NCI-H146 (cell line): Measurements from ENCODE around the gene MCCC2.
A peak's percentile ranks its signal among the peaks of the same experiment; 100 is the strongest.
"Not testable (repeated sequence)": the region's sequence is repeated elsewhere in the genome, so short reads cannot be mapped to it uniquely, and the experiment has no call there.

Experiments
- DNase-seq: peaks from one replicate; lab custom pipeline; 2025; lab: John Stamatoyannopoulos, UW

Gene MCCC2

GRCh38 chr5:71586941-71587765 is at the start of gene MCCC2:
Gene MCCC2 (plus strand): TSS chr5:71587340. CDS start chr5:71587426, 86 bp downstream.
- DNase-seq, result peak; percentile 97

DNA sequence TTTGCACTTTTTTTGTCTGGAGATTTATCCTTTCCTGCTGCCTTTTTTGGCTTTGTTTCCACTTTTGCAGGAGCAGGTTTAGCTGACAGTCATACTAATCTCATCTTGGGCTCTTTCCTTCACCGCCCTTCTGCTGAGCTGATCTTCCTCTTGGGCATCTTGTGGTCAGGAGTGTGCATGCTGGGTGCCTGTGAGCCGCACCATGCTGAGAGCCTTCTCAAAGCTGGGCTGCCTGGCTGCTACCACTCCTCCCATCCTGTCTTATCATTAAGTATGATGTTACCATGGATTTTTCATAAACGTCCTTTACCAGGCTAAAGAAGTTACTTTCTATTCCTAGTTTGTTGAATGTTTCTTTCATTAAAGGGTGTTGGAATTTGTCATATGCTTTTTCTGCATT is 49.5 kb upstream of the MCCC2 start:
- no peak for DNase-seq

GRCh38 chr5:71550885-71551284 is 36.3 kb upstream of the MCCC2 start:
- not testable (repeated sequence) for DNase-seq

- not testable (repeated sequence) for DNase-seq
Observed at GRCh38 chr5:71551582-71551981, 35.6 kb upstream of the MCCC2 start.

GRCh38 chr5:71552026-71552749 is 35.0 kb upstream of the MCCC2 start:
- not testable (repeated sequence) for DNase-seq

DNA sequence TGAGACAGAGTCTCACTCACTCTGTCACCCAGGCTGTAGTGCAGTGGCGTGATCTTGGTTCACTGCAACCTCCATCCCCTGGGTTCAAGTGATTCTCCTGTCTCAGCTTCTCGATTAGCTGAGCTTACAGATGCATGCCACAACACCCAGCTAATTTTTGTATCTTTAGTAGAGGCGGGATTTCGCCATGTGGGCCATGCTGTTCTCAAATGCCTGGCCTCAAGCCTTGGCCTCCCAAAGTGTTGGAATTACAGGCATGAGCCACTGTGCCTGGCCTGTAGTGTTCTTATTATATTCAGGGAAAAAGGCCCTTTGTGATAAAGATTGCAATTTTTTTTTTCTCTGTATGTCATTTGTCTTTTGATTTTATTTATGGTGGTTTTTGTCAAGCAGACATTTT is 24.0 kb upstream of the MCCC2 start:
- DNase-seq, result no peak

DNA sequence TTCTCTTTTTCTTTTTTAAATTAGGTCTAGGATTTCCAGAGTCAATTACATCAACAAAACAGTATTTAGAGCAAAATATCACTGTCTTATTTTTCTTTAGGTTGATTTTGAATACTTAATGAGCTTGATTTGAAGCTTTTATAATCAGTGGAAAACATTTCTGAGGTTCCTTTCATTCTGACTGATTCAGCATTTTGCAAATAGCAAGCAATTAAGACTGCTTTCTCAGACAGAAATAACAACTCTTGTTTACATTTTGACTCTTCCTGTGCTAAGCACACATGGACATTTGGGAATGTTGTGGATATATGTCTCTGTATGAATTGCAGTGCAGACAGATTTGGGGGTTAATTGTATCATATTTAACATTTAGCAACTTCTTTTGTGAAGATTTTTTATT is 22.2 kb upstream of the MCCC2 start:
- DNase-seq, result no peak

GRCh38 chr5:71569748-71570509 is 17.2 kb upstream of the MCCC2 start:
- DNase-seq, result no peak

DNA sequence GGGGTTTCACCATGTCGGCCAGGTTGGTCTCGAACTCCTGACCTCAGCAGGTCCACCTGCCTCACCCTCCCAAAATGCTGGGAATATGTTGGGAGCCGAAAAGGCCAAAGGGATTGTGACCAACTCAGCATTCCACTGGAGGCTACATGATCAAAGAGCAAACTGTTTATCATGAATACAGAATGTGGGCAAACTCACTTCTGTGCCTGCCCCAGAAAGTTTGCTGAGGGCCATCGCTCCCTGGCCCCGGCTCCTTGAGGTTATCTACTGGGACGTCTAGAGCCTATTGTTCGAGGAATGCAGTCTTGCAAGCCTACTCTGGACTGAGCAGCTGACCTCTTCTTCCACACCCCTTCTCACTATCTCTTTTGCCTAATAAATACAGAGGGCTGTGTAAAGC is 15.3 kb upstream of the MCCC2 start:
- DNase-seq, result not testable (repeated sequence)

GRCh38 chr5:71573591-71573990 is 13.5 kb upstream of the MCCC2 start:
- no peak for DNase-seq

GRCh38 chr5:71575588-71575987 is 11.6 kb upstream of the MCCC2 start:
- DNase-seq, result not testable (repeated sequence)

GRCh38 chr5:71576241-71576640 is 10.9 kb upstream of the MCCC2 start:
- DNase-seq, result no peak

GRCh38 chr5:71577839-71578238 is 9.3 kb upstream of the MCCC2 start:
- not testable (repeated sequence) for DNase-seq

GRCh38 chr5:71582945-71583584 is 4.1 kb upstream of the MCCC2 start:
- no peak for DNase-seq

DNA sequence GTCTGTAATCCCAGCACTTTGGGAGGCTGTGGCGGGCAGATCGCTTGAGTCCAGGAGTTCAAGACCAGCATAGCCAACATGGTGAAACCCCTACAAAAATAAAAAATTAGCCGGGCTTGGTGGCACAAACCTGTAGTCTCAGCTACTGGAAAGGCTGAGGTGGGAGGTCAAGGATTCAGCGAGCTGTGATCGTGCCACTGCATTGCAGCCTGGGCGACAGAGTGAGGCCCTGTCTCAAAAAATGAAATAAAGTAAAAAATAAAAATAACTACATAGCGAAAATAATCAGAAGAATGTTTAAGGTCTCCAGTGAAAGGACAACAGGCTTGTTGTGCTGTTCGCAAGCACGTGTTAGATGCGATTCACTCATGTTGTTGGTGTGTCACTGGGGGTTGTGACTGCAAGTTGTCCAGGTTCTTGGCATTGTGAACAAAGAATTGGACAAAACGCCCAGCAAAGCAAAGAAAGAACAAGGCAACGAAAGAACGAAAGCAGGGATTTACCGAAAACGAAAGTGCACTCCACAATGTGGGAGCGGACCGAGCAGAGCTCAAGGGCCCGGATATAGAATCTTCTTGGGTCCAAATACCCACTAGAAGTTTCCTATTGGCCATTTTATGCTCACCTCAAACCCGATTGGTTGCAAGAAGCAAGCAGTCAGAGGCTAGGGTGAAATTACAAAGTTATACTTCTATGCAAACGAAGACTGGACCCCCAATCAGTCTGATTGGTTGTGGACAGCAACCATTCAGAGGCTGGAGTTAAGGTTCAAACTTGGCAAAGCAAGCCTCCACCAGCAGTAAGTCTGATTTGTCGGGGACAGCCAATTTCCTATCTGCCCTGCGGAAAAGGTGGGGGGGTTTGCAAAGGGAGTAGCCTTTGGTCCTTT is 844 bp upstream of the MCCC2 start:
- DNase-seq, result peak; percentile 63

DNA sequence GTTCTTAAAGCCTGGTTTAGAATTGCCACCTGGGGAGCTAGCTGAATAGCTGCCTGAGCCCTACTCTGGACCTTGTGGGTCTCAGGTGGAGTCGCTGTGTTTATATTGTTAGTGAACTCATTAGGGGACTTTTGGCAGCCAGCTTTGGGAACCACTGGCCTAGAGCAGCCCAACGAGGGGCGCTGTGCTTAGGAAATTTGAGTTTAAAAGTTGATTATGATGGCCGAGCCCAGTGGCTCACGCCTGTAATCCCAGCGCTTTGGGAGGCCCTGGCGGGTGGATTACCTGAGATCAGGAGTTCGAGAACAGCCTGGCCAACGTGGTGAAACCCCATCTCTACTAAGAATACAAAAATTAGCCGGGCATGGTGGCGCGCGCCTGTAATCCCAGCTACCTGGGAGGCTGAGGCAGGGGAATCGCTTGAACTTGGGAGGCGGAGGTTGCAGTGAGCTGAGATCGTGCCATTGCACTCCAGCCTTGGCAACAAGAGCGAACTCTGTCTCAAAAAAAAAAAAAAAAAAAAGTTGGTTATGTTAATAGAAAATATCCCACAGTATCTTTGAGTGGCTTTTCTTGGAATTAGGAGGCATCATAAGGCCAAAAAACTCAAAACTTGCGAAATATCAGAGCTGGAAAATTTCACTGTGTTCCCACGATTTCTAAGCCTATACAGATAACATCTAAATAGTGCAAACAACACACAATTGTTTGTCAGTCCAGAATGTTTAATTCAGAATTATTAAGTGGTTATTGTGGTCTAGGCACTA is 809 bp downstream of the MCCC2 start:
- no peak for DNase-seq

DNA sequence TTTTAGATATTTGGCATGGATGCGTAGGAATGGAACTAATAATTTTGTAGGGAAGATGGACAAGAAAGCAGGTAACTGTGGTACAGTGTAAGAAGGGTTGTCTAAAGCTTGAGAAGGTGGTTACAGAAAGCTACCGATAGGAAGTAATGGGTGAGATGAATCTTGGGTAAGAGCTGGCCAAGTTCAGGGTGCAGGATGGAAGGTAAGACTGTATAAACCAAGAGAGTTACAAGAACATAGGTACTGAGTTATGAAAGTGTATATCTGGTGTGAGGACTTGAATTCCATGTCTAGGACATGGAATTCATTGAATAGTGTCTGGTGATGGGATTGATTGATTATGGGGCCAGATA is 1.4 kb downstream of the MCCC2 start:
- DNase-seq, result no peak

DNA sequence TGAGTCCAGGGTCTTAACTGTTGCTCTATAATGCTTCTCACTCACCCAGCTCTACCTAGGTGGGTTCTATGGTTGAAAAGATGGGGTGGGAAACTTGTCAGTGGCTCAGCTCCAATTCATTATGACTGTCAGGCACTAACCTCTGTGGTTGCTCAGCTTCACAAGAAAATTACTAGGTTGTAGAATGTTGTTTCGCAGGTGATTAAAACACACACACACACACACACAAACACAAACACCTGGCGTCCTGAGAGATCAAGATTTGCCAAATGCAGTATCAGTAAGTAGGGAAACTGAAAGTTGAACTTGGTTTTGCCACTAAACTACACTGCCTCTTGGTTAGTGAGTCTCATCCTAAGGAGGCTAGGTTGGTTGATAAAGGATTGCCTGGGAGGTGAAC is 2.8 kb downstream of the MCCC2 start:
- no peak for DNase-seq

- DNase-seq, result no peak
Observed at GRCh38 chr5:71591100-71591499, 4.0 kb downstream of the MCCC2 start.

- DNase-seq, result no peak
Observed at GRCh38 chr5:71596169-71596568, 9.0 kb downstream of the MCCC2 start.
